ENCODE data around the gene ITSN2. TPM values are rescaled to one million over a fixed set of nuclear protein-coding genes. Genes with fewer than 3 reads are reported as not detected.

Gene ITSN2
- polyA plus RNA-seq, 1 donor (not counting 4 experiments of a cell fraction or from before 2014, with no cell fraction given): 19.7 TPM

DNA sequence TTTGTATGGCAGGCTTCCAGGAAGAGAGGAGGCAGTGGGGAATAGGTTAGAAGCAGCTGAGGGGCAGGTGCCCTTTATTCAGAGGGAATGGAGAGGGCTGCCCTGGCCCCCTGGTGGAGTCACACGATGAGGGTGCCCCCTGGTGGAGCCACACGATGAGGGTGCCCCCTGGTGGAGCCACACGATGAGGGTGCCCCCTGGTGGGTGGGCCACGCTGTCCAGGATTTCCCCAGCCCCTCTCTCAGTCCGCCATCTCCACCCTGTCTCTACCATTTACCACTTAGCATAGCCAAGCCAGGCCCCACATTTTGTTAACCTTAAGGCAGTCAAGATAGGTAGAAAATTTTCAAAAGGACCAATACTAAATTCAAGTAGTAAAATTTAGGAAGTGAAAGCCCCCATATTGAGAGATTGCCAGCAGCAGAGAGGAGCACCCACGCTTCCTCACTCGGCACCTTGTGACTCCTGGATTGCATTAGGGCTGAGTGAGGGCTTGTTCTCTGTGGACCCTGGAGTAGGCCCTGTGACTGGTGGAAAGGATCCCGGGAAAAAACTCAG, 195.8 kb downstream of the ITSN2 start:
- H3K9ac ChIP-seq (ENCODE audit: control insufficient read depth, extremely low read depth, insufficient read depth, low read length): no peak overlapping the region
- FAIRE-seq (no peak), DNase-seq (ENCODE audit: low read depth, low spot score) (no peak)
- no peaks in the 10 kb centered on the region for H4K20me1 ChIP-seq (ENCODE audit: control insufficient read depth, extremely low read depth, insufficient read depth, low read length)
- H3K4me2 ChIP-seq (ENCODE audit: control insufficient read depth, extremely low read depth, insufficient read depth, low read depth, low read length): no peak overlapping the region
- no peak overlapping the region for H3K27ac ChIP-seq (ENCODE audit: control insufficient read depth, insufficient read depth, low read length)
- H3K27me3 ChIP-seq (ENCODE audit: control insufficient read depth, extremely low read depth, insufficient read depth, low read length): no peaks in the 10 kb centered on the region
- H3K36me3 ChIP-seq (ENCODE audit: control insufficient read depth in 2 of 2, extremely low read depth in 1 of 2, insufficient read depth in 2 of 2, low read length in 2 of 2): no peaks in the 10 kb centered on the region
- H3K9me3 ChIP-seq (ENCODE audit: control insufficient read depth, low read depth, low read length): no peaks in the 10 kb centered on the region
- no peak overlapping the region for H3K4me3 ChIP-seq (ENCODE audit: control insufficient read depth in 2 of 3, extremely low read depth in 1 of 3, insufficient read depth in 2 of 3, low read depth in 1 of 3, low read length in 3 of 3)
- no peaks in the 10 kb centered on the region for H3K9me1 ChIP-seq (ENCODE audit: control insufficient read depth, extremely low read depth, insufficient read depth, low read length)
- dilution Hi-C loops (cut with MboI; ENCODE audit: extremely low pct_ligation_motif_present, low sequenced_read_pairs): no loop called here
- no peaks in the 10 kb centered on the region for H3K4me1 ChIP-seq (ENCODE audit: control insufficient read depth, extremely low read depth, insufficient read depth, low read length)
- no peaks in the 10 kb centered on the region for H3K79me2 ChIP-seq (ENCODE audit: control insufficient read depth, insufficient read depth, low read length)
- no peak overlapping the region for H2AFZ ChIP-seq (ENCODE audit: control insufficient read depth, low read length)
- TF ChIP-seq, protein P1, sequence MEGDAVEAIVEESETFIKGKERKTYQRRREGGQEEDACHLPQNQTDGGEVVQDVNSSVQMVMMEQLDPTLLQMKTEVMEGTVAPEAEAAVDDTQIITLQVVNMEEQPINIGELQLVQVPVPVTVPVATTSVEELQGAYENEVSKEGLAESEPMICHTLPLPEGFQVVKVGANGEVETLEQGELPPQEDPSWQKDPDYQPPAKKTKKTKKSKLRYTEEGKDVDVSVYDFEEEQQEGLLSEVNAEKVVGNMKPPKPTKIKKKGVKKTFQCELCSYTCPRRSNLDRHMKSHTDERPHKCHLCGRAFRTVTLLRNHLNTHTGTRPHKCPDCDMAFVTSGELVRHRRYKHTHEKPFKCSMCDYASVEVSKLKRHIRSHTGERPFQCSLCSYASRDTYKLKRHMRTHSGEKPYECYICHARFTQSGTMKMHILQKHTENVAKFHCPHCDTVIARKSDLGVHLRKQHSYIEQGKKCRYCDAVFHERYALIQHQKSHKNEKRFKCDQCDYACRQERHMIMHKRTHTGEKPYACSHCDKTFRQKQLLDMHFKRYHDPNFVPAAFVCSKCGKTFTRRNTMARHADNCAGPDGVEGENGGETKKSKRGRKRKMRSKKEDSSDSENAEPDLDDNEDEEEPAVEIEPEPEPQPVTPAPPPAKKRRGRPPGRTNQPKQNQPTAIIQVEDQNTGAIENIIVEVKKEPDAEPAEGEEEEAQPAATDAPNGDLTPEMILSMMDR (optimal IDR thresholded peaks at IDR 0.05 in 1 of 3, IDR thresholded peaks at IDR 0.05 in 1 of 3, conservative IDR thresholded peaks at IDR 0.05 in 1 of 3; ENCODE audit: extremely low read depth in 1 of 3, insufficient read depth in 2 of 3, low read length in 3 of 3): peak; percentile 48 to 82 (median 73)
- no peak for TF ChIP-seq EZH2 (IDR thresholded peaks at IDR 0.05; ENCODE audit: low read length)

DNA sequence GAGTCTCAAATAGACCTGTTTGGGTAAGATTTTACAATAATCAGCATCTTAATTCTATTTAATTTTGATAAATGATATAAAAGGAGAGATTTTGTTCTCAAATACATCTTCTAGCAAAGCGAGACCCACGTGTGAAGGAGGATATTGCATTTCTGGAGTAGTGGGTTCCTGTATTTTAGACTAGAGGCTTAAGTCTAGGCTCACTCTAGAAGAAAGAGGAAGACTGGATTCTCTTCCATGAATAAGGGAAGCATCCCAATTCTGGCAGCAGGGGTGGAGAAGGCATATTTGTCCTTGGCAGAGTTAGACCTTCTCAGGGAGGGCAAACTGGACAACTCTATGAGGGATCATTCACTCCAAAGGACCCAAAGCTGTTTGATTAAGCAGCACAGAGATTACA, 196.7 kb downstream of the ITSN2 start:
- DNase-seq (ENCODE audit: low read depth, low spot score) (no peak), FAIRE-seq (no peak)
- Histone ChIP-seq H3K27ac (ENCODE audit: control insufficient read depth, insufficient read depth, low read length) (no peak overlapping the region), H3K4me1 (ENCODE audit: control insufficient read depth, extremely low read depth, insufficient read depth, low read length) (no peaks in the 10 kb centered on the region), H3K27me3 (ENCODE audit: control insufficient read depth, extremely low read depth, insufficient read depth, low read length) (no peaks in the 10 kb centered on the region), H3K79me2 (ENCODE audit: control insufficient read depth, insufficient read depth, low read length) (no peaks in the 10 kb centered on the region), H2AFZ (ENCODE audit: control insufficient read depth, low read length) (no peak overlapping the region), H3K9me1 (ENCODE audit: control insufficient read depth, extremely low read depth, insufficient read depth, low read length) (no peaks in the 10 kb centered on the region), H3K4me2 (ENCODE audit: control insufficient read depth, extremely low read depth, insufficient read depth, low read depth, low read length) (no peak overlapping the region), H3K4me3 (ENCODE audit: control insufficient read depth in 2 of 3, extremely low read depth in 1 of 3, insufficient read depth in 2 of 3, low read depth in 1 of 3, low read length in 3 of 3) (no peak overlapping the region), H3K9me3 (ENCODE audit: control insufficient read depth, low read depth, low read length) (no peaks in the 10 kb centered on the region), H3K9ac (ENCODE audit: control insufficient read depth, extremely low read depth, insufficient read depth, low read length) (no peak overlapping the region), H3K36me3 (ENCODE audit: control insufficient read depth in 2 of 2, extremely low read depth in 1 of 2, insufficient read depth in 2 of 2, low read length in 2 of 2) (no peaks in the 10 kb centered on the region), H4K20me1 (ENCODE audit: control insufficient read depth, extremely low read depth, insufficient read depth, low read length) (no peaks in the 10 kb centered on the region)
- dilution Hi-C loops (cut with MboI; ENCODE audit: extremely low pct_ligation_motif_present, low sequenced_read_pairs): no loop called here
- no peak for TF ChIP-seq EZH2 (IDR thresholded peaks at IDR 0.05; ENCODE audit: low read length)
- TF ChIP-seq, protein P1 (optimal IDR thresholded peaks at IDR 0.05 in 1 of 3, IDR thresholded peaks at IDR 0.05 in 1 of 3, conservative IDR thresholded peaks at IDR 0.05 in 1 of 3; ENCODE audit: extremely low read depth in 1 of 3, insufficient read depth in 2 of 3, low read length in 3 of 3): no peak

Data from keratinocyte (primary cell).